Hepatocyte (in vitro differentiated cells): ENCODE measurements around the gene VWCE. TPM values are rescaled to one million over a fixed set of nuclear protein-coding genes. Genes with fewer than 3 reads are reported as not detected.
A peak's percentile ranks its signal among the peaks of the same experiment; 100 is the strongest.

Source experiments
- DNase-seq: peaks from one replicate; pipeline ENCODE4 v3.0.0-alpha.2; 2016; ENCODE audit warnings: low spot score
- H2AFZ ChIP-seq: fragments of 200-600 bp; sonication (generic); 2 replicates; pipeline ENCODE4 v1.6.0; 2016; ENCODE audit warnings: antibody characterized with exemption, mild to moderate bottlenecking
- H3K27ac ChIP-seq: fragments of 200-600 bp; sonication (generic); 2 replicates; pipeline ENCODE4 v1.5.1; 2016; ENCODE audit warnings: mild to moderate bottlenecking
- H3K27me3 ChIP-seq: fragments of 200-600 bp; sonication (generic); 2 replicates; pipeline ENCODE4 v1.6.1; 2016
- H3K36me3 ChIP-seq: fragments of 200-600 bp; sonication (generic); replicated peaks from 2 replicates; pipeline ENCODE4 v1.5.1; 2016; ENCODE audit warnings: low read depth; ENCODE audit not compliant: insufficient read depth
- H3K4me1 ChIP-seq: fragments of 200-600 bp; sonication (generic); 2 replicates; pipeline ENCODE4 v1.5.1; 2016; ENCODE audit warnings: mild to moderate bottlenecking, moderate library complexity; ENCODE audit not compliant: insufficient read depth
- H3K4me2 ChIP-seq: fragments of 200-600 bp; sonication (generic); 2 replicates; pipeline ENCODE4 v1.6.0; 2016
- H3K4me3 ChIP-seq: fragments of 200-600 bp; sonication (generic); 2 replicates; pipeline ENCODE4 v1.5.1; 2016; ENCODE audit warnings: mild to moderate bottlenecking
- H3K79me2 ChIP-seq: fragments of 200-600 bp; sonication (generic); 2 replicates; pipeline ENCODE4 v1.6.0; 2017; ENCODE audit warnings: mild to moderate bottlenecking
- H3K9me2 ChIP-seq: fragments of 200-600 bp; sonication (generic); replicated peaks from 2 replicates; pipeline ENCODE4 v1.6.0; 2017; ENCODE audit warnings: mild to moderate bottlenecking; ENCODE audit not compliant: insufficient read depth
- H3K9me3 ChIP-seq: fragments of 200-600 bp; sonication (generic); 2 replicates; pipeline ENCODE4 v1.5.1; 2016; ENCODE audit warnings: low read depth, mild to moderate bottlenecking
- H4K20me1 ChIP-seq: fragments of 200-600 bp; sonication (generic); 2 replicates; pipeline ENCODE4 v1.6.0; 2016; ENCODE audit warnings: mild to moderate bottlenecking; ENCODE audit not compliant: insufficient read depth, poor library complexity, severe bottlenecking
- CTCF ChIP-seq: fragments of 200-600 bp; sonication (generic); IDR thresholded peaks from 2 replicates; pipeline ENCODE4 v1.5.1; 2016; ENCODE audit warnings: antibody characterized with exemption, mild to moderate bottlenecking; ENCODE audit not compliant: poor library complexity
- EZH2 ChIP-seq: fragments of 200-600 bp; sonication (generic); IDR thresholded peaks from 2 replicates; pipeline ENCODE4 v1.6.1; 2016; ENCODE audit warnings: antibody characterized with exemption, mild to moderate bottlenecking, borderline replicate concordance
- EZH2phosphoT487 ChIP-seq: fragments of 200-600 bp; sonication (generic); IDR thresholded peaks from one replicate; pipeline ENCODE4 v1.6.1; 2018; ENCODE audit warnings: antibody characterized with exemption, mild to moderate bottlenecking, low read depth, moderate library complexity; ENCODE audit not compliant: unreplicated experiment, severe bottlenecking
- WGBS: methylation state at CpG from one replicate; pipeline ENCODE4 v1.1.6; 2016; ENCODE audit warnings: low lambda C conversion rate; ENCODE audit errors: missing lambda C conversion rate; 5-methylcytosine and 5-hydroxymethylcytosine counted together
- polyA plus RNA-seq: library from polyadenylated mRNA; unstranded; fragments of >200 nt; fragmentation: Nextera tagmentation; extraction: Ambion mirVana; gene quantifications from 2 replicates; pipeline ENCODE4 v1.2.1, GENCODE V29; 2016
- total RNA-seq: library from RNA; depleted of rRNA; stranded (reverse); fragments of >200 nt; gene quantifications from 2 replicates; pipeline ENCODE4 v1.2.3, GENCODE V29; 2014

VWCE gene
- total and polyA plus RNA-seq, 2 experiments from 2014 or later, result 6.7 to 13.4 TPM

- Histone ChIP-seq H3K4me1 (no peaks in the 10 kb centered on the region), H3K36me3 (no peaks in the 10 kb centered on the region), H3K79me2 (no peaks in the 10 kb centered on the region), H4K20me1 (no peaks in the 10 kb centered on the region), H3K4me2 (no peak overlapping the region), H3K4me3 (no peak overlapping the region), H2AFZ (no peak overlapping the region), H3K9me2 (no peaks in the 10 kb centered on the region), H3K27me3 (no peaks in the 10 kb centered on the region), H3K9me3 (no peaks in the 10 kb centered on the region), H3K27ac (no peak overlapping the region)
- TF ChIP-seq CTCF (no peak), EZH2phosphoT487 (no peak)
- DNase-seq, result peak; percentile 68
- 63% methylated on average over 21 of the region's 35 CpGs for WGBS
Observed at GRCh38 chr11:61281581-61282250, 13.4 kb downstream of the VWCE start.

GRCh38 chr11:61280883-61281580, 14.1 kb downstream of the VWCE start:
- Histone ChIP-seq H3K27me3 (no peaks in the 10 kb centered on the region), H3K27ac (no peak overlapping the region), H3K4me3 (no peak overlapping the region), H3K4me2 (no peak overlapping the region), H2AFZ (no peak overlapping the region), H3K36me3 (no peaks in the 10 kb centered on the region), H3K4me1 (no peaks in the 10 kb centered on the region), H3K9me2 (no peaks in the 10 kb centered on the region), H3K79me2 (no peaks in the 10 kb centered on the region), H3K9me3 (no peaks in the 10 kb centered on the region), H4K20me1 (no peaks in the 10 kb centered on the region)
- WGBS, result 94% methylated on average over 19 of the region's 20 CpGs
- no peak for TF ChIP-seq EZH2
- TF ChIP-seq CTCF, result no peak
- no peak for TF ChIP-seq EZH2phosphoT487
- DNase-seq, result no peak

GRCh38 chr11:61279934-61280659, 15.0 kb downstream of the VWCE start:
- H3K9me2 ChIP-seq, result no peaks in the 10 kb centered on the region
- no peak overlapping the region for H3K4me2 ChIP-seq
- H4K20me1 ChIP-seq, result no peaks in the 10 kb centered on the region
- TF ChIP-seq EZH2phosphoT487 (no peak), EZH2 (no peak), CTCF (no peak)
- H2AFZ ChIP-seq, result no peak overlapping the region
- H3K36me3 ChIP-seq, result no peaks in the 10 kb centered on the region
- no peak overlapping the region for H3K4me3 ChIP-seq
- H3K27me3 ChIP-seq, result no peaks in the 10 kb centered on the region
- no peaks in the 10 kb centered on the region for H3K79me2 ChIP-seq
- H3K27ac ChIP-seq, result no peak overlapping the region
- H3K9me3 ChIP-seq, result no peaks in the 10 kb centered on the region
- no peak for DNase-seq
- 88% methylated on average over 12 of the region's 12 CpGs for WGBS
- H3K4me1 ChIP-seq, result no peaks in the 10 kb centered on the region
